Stimulated activated naive CD8-positive, alpha-beta T cell treated with anti-CD3 and anti-CD28 coated beads, Interleukin-15, Interleukin-2, amounts not matched to agents 100 ng/mL and 50 ng/mL, for 24 hours (primary cell): ENCODE measurements around the gene TMEM59L.

Source experiments
- H3K27ac Mint-ChIP-seq: one replicate; pipeline ENCODE4 v1.8.0; 2021; ENCODE audit warnings: mild to moderate bottlenecking, mixed read lengths
- H3K27me3 Mint-ChIP-seq: one replicate; pipeline ENCODE4 v1.8.0; 2021; ENCODE audit warnings: mixed read lengths
- H3K36me3 Mint-ChIP-seq: one replicate; pipeline ENCODE4 v1.8.0; 2021; ENCODE audit warnings: low read depth, mixed read lengths
- H3K4me1 Mint-ChIP-seq: one replicate; pipeline ENCODE4 v1.8.0; 2021; ENCODE audit warnings: low read depth, mixed read lengths
- H3K4me3 Mint-ChIP-seq: one replicate; pipeline ENCODE4 v1.8.0; 2021; ENCODE audit warnings: mild to moderate bottlenecking, mixed read lengths
- H3K9me3 Mint-ChIP-seq: one replicate; pipeline ENCODE4 v1.8.0; 2021; ENCODE audit warnings: mixed read lengths

TMEM59L gene

GRCh38 chr19:18650468-18651041 lies 37.9 kb downstream of the TMEM59L start:
- Mint-ChIP-seq H3K4me1 (peaks cover 16% of the 10 kb centered on the region), H3K9me3 (no peaks in the 10 kb centered on the region), H3K36me3 (no peaks in the 10 kb centered on the region), H3K27me3 (no peaks in the 10 kb centered on the region), H3K4me3 (no peak overlapping the region), H3K27ac (no peak overlapping the region)

GRCh38 chr19:18651300-18651699 lies 38.6 kb downstream of the TMEM59L start:
- no peaks in the 10 kb centered on the region for H3K27me3 Mint-ChIP-seq
- peaks cover 16% of the 10 kb centered on the region for H3K4me1 Mint-ChIP-seq
- no peaks in the 10 kb centered on the region for H3K36me3 Mint-ChIP-seq
- H3K27ac Mint-ChIP-seq: no peak overlapping the region
- H3K9me3 Mint-ChIP-seq: no peaks in the 10 kb centered on the region
- H3K4me3 Mint-ChIP-seq: no peak overlapping the region

- H3K4me3 Mint-ChIP-seq: no peak overlapping the region
- H3K27ac Mint-ChIP-seq: no peak overlapping the region
- H3K36me3 Mint-ChIP-seq: no peaks in the 10 kb centered on the region
- no peaks in the 10 kb centered on the region for H3K9me3 Mint-ChIP-seq
- no peaks in the 10 kb centered on the region for H3K27me3 Mint-ChIP-seq
- H3K4me1 Mint-ChIP-seq: peaks cover 16% of the 10 kb centered on the region
Observed at GRCh38 chr19:18651733-18652132, 39.1 kb downstream of the TMEM59L start.

GRCh38 chr19:18653853-18654252 lies 41.2 kb downstream of the TMEM59L start:
- H3K36me3 Mint-ChIP-seq: no peaks in the 10 kb centered on the region
- no peaks in the 10 kb centered on the region for H3K27me3 Mint-ChIP-seq
- H3K4me3 Mint-ChIP-seq: no peak overlapping the region
- peaks cover 16% of the 10 kb centered on the region for H3K4me1 Mint-ChIP-seq
- no peak overlapping the region for H3K27ac Mint-ChIP-seq
- no peaks in the 10 kb centered on the region for H3K9me3 Mint-ChIP-seq

GRCh38 chr19:18654469-18654868 lies 41.8 kb downstream of the TMEM59L start:
- Mint-ChIP-seq H3K27ac (no peak overlapping the region), H3K36me3 (no peaks in the 10 kb centered on the region), H3K9me3 (no peaks in the 10 kb centered on the region), H3K4me3 (no peak overlapping the region), H3K4me1 (peaks cover 10% of the 10 kb centered on the region), H3K27me3 (no peaks in the 10 kb centered on the region)

- Mint-ChIP-seq H3K36me3 (no peaks in the 10 kb centered on the region), H3K4me3 (no peak overlapping the region), H3K4me1 (peaks cover 4% of the 10 kb centered on the region), H3K27me3 (no peaks in the 10 kb centered on the region), H3K27ac (no peak overlapping the region), H3K9me3 (no peaks in the 10 kb centered on the region)
Observed at GRCh38 chr19:18655173-18655844, 42.6 kb downstream of the TMEM59L start.

- Mint-ChIP-seq H3K4me3 (no peak overlapping the region), H3K27ac (no peak overlapping the region), H3K4me1 (peaks cover 7% of the 10 kb centered on the region), H3K9me3 (no peaks in the 10 kb centered on the region), H3K27me3 (no peaks in the 10 kb centered on the region), H3K36me3 (no peaks in the 10 kb centered on the region)
Observed at GRCh38 chr19:18656337-18657086, 43.8 kb downstream of the TMEM59L start.

- no peaks in the 10 kb centered on the region for H3K9me3 Mint-ChIP-seq
Observed at GRCh38 chr19:18657590-18658365, 45.1 kb downstream of the TMEM59L start.

GRCh38 chr19:18658366-18658855 lies 45.7 kb downstream of the TMEM59L start:
- H3K27me3 Mint-ChIP-seq: no peaks in the 10 kb centered on the region
- no peaks in the 10 kb centered on the region for H3K36me3 Mint-ChIP-seq
- no peak overlapping the region for H3K4me3 Mint-ChIP-seq
- H3K27ac Mint-ChIP-seq: no peak overlapping the region
- peaks cover 7% of the 10 kb centered on the region for H3K4me1 Mint-ChIP-seq
- no peaks in the 10 kb centered on the region for H3K9me3 Mint-ChIP-seq

More at GRCh38 chr19:18657590-18658365, 45.1 kb downstream of the TMEM59L start:
- H3K27me3 Mint-ChIP-seq: no peaks in the 10 kb centered on the region
- H3K36me3 Mint-ChIP-seq: no peaks in the 10 kb centered on the region
- no peak overlapping the region for H3K4me3 Mint-ChIP-seq
- H3K4me1 Mint-ChIP-seq: peaks cover 7% of the 10 kb centered on the region
- no peak overlapping the region for H3K27ac Mint-ChIP-seq

GRCh38 chr19:18659281-18660050 lies 46.8 kb downstream of the TMEM59L start:
- Mint-ChIP-seq H3K9me3 (no peaks in the 10 kb centered on the region), H3K4me1 (peaks cover 12% of the 10 kb centered on the region), H3K27ac (no peak overlapping the region), H3K36me3 (no peaks in the 10 kb centered on the region), H3K4me3 (no peak overlapping the region), H3K27me3 (no peaks in the 10 kb centered on the region)

- H3K4me3 Mint-ChIP-seq: no peak overlapping the region
- H3K9me3 Mint-ChIP-seq: no peaks in the 10 kb centered on the region
- no peaks in the 10 kb centered on the region for H3K27me3 Mint-ChIP-seq
- H3K4me1 Mint-ChIP-seq: peaks cover 12% of the 10 kb centered on the region
- no peak overlapping the region for H3K27ac Mint-ChIP-seq
- H3K36me3 Mint-ChIP-seq: no peaks in the 10 kb centered on the region
Observed at GRCh38 chr19:18660051-18660910, 47.6 kb downstream of the TMEM59L start.

GRCh38 chr19:18660939-18661670 lies 48.4 kb downstream of the TMEM59L start:
- no peaks in the 10 kb centered on the region for H3K9me3 Mint-ChIP-seq
- H3K36me3 Mint-ChIP-seq: no peaks in the 10 kb centered on the region
- H3K4me3 Mint-ChIP-seq: no peak overlapping the region
- H3K4me1 Mint-ChIP-seq: peaks cover 12% of the 10 kb centered on the region
- H3K27me3 Mint-ChIP-seq: no peaks in the 10 kb centered on the region
- H3K27ac Mint-ChIP-seq: no peak overlapping the region
